KOPT-K1 (cell line): Measurements from ENCODE around the gene FAM222B.
"Not testable (repeated sequence)": the region's sequence is repeated elsewhere in the genome, so short reads cannot be mapped to it uniquely, and the experiment has no call there.

Source experiments
- H3K27ac ChIP-seq: fragments of 200-600 bp; sonication (generic); 2 replicates; pipeline ENCODE4 v1.5.1; 2016; ENCODE audit warnings: antibody characterized with exemption, mild to moderate bottlenecking, low read depth, low read length; ENCODE audit not compliant: poor library complexity, severe bottlenecking
- H3K36me3 ChIP-seq: fragments of 200-600 bp; sonication (generic); 2 replicates; pipeline ENCODE4 v1.5.1; 2017; ENCODE audit warnings: antibody characterized with exemption, mild to moderate bottlenecking, low read length, moderate library complexity; ENCODE audit not compliant: insufficient read depth
- H3K9me3 ChIP-seq: fragments of 200-600 bp; sonication (generic); 2 replicates; pipeline ENCODE4 v1.5.1; 2017; ENCODE audit warnings: antibody characterized with exemption, low read length, mild to moderate bottlenecking; ENCODE audit not compliant: insufficient read depth, poor library complexity, severe bottlenecking

The FAM222B gene

GRCh38 chr17:28858801-28859355 lies 16.3 kb upstream of the FAM222B start:
- no peaks in the 10 kb centered on the region for H3K9me3 ChIP-seq
- H3K36me3 ChIP-seq, result peaks cover 54% of the 10 kb centered on the region
- no peak overlapping the region for H3K27ac ChIP-seq

GRCh38 chr17:28857905-28858800 lies 15.6 kb upstream of the FAM222B start:
- H3K9me3 ChIP-seq, result no peaks in the 10 kb centered on the region
- peaks cover 54% of the 10 kb centered on the region for H3K36me3 ChIP-seq
- H3K27ac ChIP-seq, result no peak overlapping the region

GRCh38 chr17:28856028-28856574 lies 13.5 kb upstream of the FAM222B start:
- no peaks in the 10 kb centered on the region for H3K9me3 ChIP-seq

GRCh38 chr17:28855336-28855679 lies 12.7 kb upstream of the FAM222B start:
- H3K36me3 ChIP-seq, result peaks cover 41% of the 10 kb centered on the region
- H3K27ac ChIP-seq, result peak overlapping the region; percentile 72
- no peaks in the 10 kb centered on the region for H3K9me3 ChIP-seq

More at GRCh38 chr17:28856028-28856574, 13.5 kb upstream of the FAM222B start:
- peaks cover 47% of the 10 kb centered on the region for H3K36me3 ChIP-seq
- H3K27ac ChIP-seq, result peak overlapping the region; percentile 72

- Histone ChIP-seq H3K27ac (peak within 1 kb of the TSS; percentile 72), H3K9me3 (no peaks in the 10 kb centered on the region)
These were observed 12.1 kb upstream of the FAM222B start, which contains the start of gene ERAL1 for GRCh38 chr17:28854457-28855335. TSS of gene ERAL1 (plus strand) at chr17:28855016. CDS start at chr17:28855035, 19 bp downstream.

GRCh38 chr17:28853295-28853694 lies 10.7 kb upstream of the FAM222B start:
- H3K27ac ChIP-seq, result no peak overlapping the region
- H3K9me3 ChIP-seq, result no peaks in the 10 kb centered on the region
- H3K36me3 ChIP-seq, result peaks cover 23% of the 10 kb centered on the region

More at GRCh38 chr17:28854457-28855335, 12.1 kb upstream of the FAM222B start, which contains the start of gene ERAL1:
- H3K36me3 ChIP-seq, result peaks cover 36% of the 10 kb centered on the region

GRCh38 chr17:28849281-28849680 lies 6.7 kb upstream of the FAM222B start:
- Histone ChIP-seq H3K36me3 (no peaks in the 10 kb centered on the region), H3K27ac (no peak overlapping the region), H3K9me3 (no peaks in the 10 kb centered on the region)

- H3K27ac ChIP-seq, H3K9me3 ChIP-seq, H3K36me3 ChIP-seq: not testable (repeated sequence)
These were observed 6.1 kb upstream of the FAM222B start for GRCh38 chr17:28848667-28849066.

GRCh38 chr17:28846699-28847098 lies 4.1 kb upstream of the FAM222B start:
- not testable (repeated sequence) for H3K9me3 ChIP-seq, H3K36me3 ChIP-seq, H3K27ac ChIP-seq

- Histone ChIP-seq H3K9me3 (no peaks in the 10 kb centered on the region), H3K36me3 (no peaks in the 10 kb centered on the region), H3K27ac (no peak overlapping the region)
These were observed 3.6 kb upstream of the FAM222B start for GRCh38 chr17:28846231-28846630.

- H3K27ac ChIP-seq, result no peak overlapping the region
- no peaks in the 10 kb centered on the region for H3K9me3 ChIP-seq
- no peaks in the 10 kb centered on the region for H3K36me3 ChIP-seq
These were observed 1.2 kb upstream of the FAM222B start for GRCh38 chr17:28843816-28844148.

GRCh38 chr17:28841901-28842281 lies 699 bp downstream of the FAM222B start:
- Histone ChIP-seq H3K9me3 (no peaks in the 10 kb centered on the region), H3K36me3 (no peaks in the 10 kb centered on the region), H3K27ac (peak overlapping the region; percentile 70)

GRCh38 chr17:28839221-28839620 lies 3.4 kb downstream of the FAM222B start:
- H3K36me3 ChIP-seq, result peaks cover 4% of the 10 kb centered on the region; the same call in 1 of the 2 replicates
- H3K27ac ChIP-seq, result no peak overlapping the region
- H3K9me3 ChIP-seq, result no peaks in the 10 kb centered on the region

GRCh38 chr17:28836541-28836940 lies 6.0 kb downstream of the FAM222B start:
- H3K9me3 ChIP-seq, H3K27ac ChIP-seq: not testable (repeated sequence)
- peaks cover 11% of the 10 kb centered on the region; the same call in 1 of the 2 replicates for H3K36me3 ChIP-seq

- no peak overlapping the region for H3K27ac ChIP-seq
- no peaks in the 10 kb centered on the region for H3K9me3 ChIP-seq
- peaks cover 22% of the 10 kb centered on the region for H3K36me3 ChIP-seq
These were observed 8.2 kb downstream of the FAM222B start for GRCh38 chr17:28834420-28834819.
